SK-N-MC (cell line): ENCODE data around the gene PPP6R2.
"Not testable (repeated sequence)": the region's sequence is repeated elsewhere in the genome, so short reads cannot be mapped to it uniquely, and the experiment has no call there.

ENCODE experiments used
- DNase-seq: peaks from one replicate; pipeline ENCODE4 v3.0.0-alpha.2; 2011; ENCODE audit warnings: low read depth, low spot score
- H3K27ac ChIP-seq: fragments of 200-600 bp; sonication (generic); 2 replicates; pipeline ENCODE4 v1.5.1; 2016; ENCODE audit warnings: mixed run types
- H3K36me3 ChIP-seq: fragments of 200-600 bp; sonication (generic); 2 replicates; pipeline ENCODE4 v1.6.1; 2017; ENCODE audit warnings: antibody characterized with exemption, low read length, mixed read lengths; ENCODE audit not compliant: insufficient read depth
- H3K4me3 ChIP-seq: fragments of 200-600 bp; sonication (generic); 2 replicates; pipeline ENCODE4 v1.5.1; 2016
- H3K9ac ChIP-seq: fragments of 200-600 bp; sonication (generic); 2 replicates; pipeline ENCODE4 v1.8.0; 2017; ENCODE audit warnings: mixed run types, mixed read lengths; ENCODE audit not compliant: insufficient read length
- H3K9me3 ChIP-seq: fragments of 200-600 bp; sonication (generic); 2 replicates; pipeline ENCODE4 v1.6.1; 2017; ENCODE audit warnings: low read depth, mild to moderate bottlenecking, antibody characterized with exemption, low read length, moderate library complexity, mixed read lengths
- EZH2 ChIP-seq: fragments of 200-600 bp; sonication (generic); IDR thresholded peaks from one replicate; pipeline ENCODE4 v1.6.1; 2017; ENCODE audit warnings: antibody characterized with exemption
- FOXP2 ChIP-seq: optimal IDR thresholded peaks from 2 replicates; pipeline ENCODE3; 2011; ENCODE audit warnings: mild to moderate bottlenecking, moderate library complexity; ENCODE audit not compliant: insufficient read depth; ENCODE audit errors: extremely low read length, control extremely low read depth
- POLR2AphosphoS5 ChIP-seq: IDR thresholded peaks from 2 replicates; pipeline ENCODE4 v1.6.1; 2012; ENCODE audit warnings: mild to moderate bottlenecking, low read depth, low read length, borderline replicate concordance

PPP6R2 gene

GRCh38 chr22:50419116-50419515, 76.0 kb downstream of the PPP6R2 start:
- DNase-seq: no peak
- peaks cover 82% of the 10 kb centered on the region for H3K36me3 ChIP-seq
- no peaks in the 10 kb centered on the region for H3K9me3 ChIP-seq
- no peak overlapping the region for H3K27ac ChIP-seq
- TF ChIP-seq FOXP2: no peak
- no peak overlapping the region for H3K9ac ChIP-seq
- H3K4me3 ChIP-seq: no peak overlapping the region

GRCh38 chr22:50420015-50420414, 76.9 kb downstream of the PPP6R2 start:
- H3K36me3 ChIP-seq: peaks cover 79% of the 10 kb centered on the region
- H3K9ac ChIP-seq: no peak overlapping the region
- DNase-seq: no peak
- H3K27ac ChIP-seq: no peak overlapping the region
- no peak for TF ChIP-seq FOXP2
- no peak for TF ChIP-seq EZH2
- TF ChIP-seq POLR2AphosphoS5: no peak
- no peak overlapping the region for H3K4me3 ChIP-seq
- no peaks in the 10 kb centered on the region for H3K9me3 ChIP-seq

- Histone ChIP-seq H3K9me3 (no peaks in the 10 kb centered on the region), H3K4me3 (no peak overlapping the region), H3K36me3 (peaks cover 79% of the 10 kb centered on the region), H3K9ac (no peak overlapping the region), H3K27ac (no peak overlapping the region)
- DNase-seq: no peak
- no peak for TF ChIP-seq FOXP2
- TF ChIP-seq POLR2AphosphoS5: no peak
- no peak for TF ChIP-seq EZH2
Measured at GRCh38 chr22:50420581-50420980, 77.5 kb downstream of the PPP6R2 start.

GRCh38 chr22:50422046-50422445, 78.9 kb downstream of the PPP6R2 start:
- Histone ChIP-seq H3K36me3 (peaks cover 74% of the 10 kb centered on the region), H3K27ac (no peak overlapping the region), H3K9ac (no peak overlapping the region), H3K9me3 (no peaks in the 10 kb centered on the region), H3K4me3 (no peak overlapping the region)
- DNase-seq: no peak
- TF ChIP-seq FOXP2: no peak
- no peak for TF ChIP-seq POLR2AphosphoS5
- TF ChIP-seq EZH2: no peak

GRCh38 chr22:50422961-50423815, 80.1 kb downstream of the PPP6R2 start:
- TF ChIP-seq FOXP2: no peak
- no peak for TF ChIP-seq EZH2
- no peak for TF ChIP-seq POLR2AphosphoS5
- Histone ChIP-seq H3K27ac (no peak overlapping the region), H3K9ac (no peak overlapping the region), H3K9me3 (no peaks in the 10 kb centered on the region), H3K4me3 (no peak overlapping the region), H3K36me3 (peaks cover 74% of the 10 kb centered on the region)
- no peak for DNase-seq

GRCh38 chr22:50423956-50424355, 80.8 kb downstream of the PPP6R2 start:
- no peaks in the 10 kb centered on the region for H3K9me3 ChIP-seq
- TF ChIP-seq FOXP2: no peak
- no peak for TF ChIP-seq POLR2AphosphoS5
- no peak for TF ChIP-seq EZH2
- H3K27ac ChIP-seq: no peak overlapping the region
- no peak overlapping the region for H3K4me3 ChIP-seq
- peaks cover 77% of the 10 kb centered on the region for H3K36me3 ChIP-seq
- DNase-seq: no peak
- H3K9ac ChIP-seq: no peak overlapping the region

- Histone ChIP-seq H3K4me3 (no peak overlapping the region), H3K27ac (no peak overlapping the region), H3K9ac (no peak overlapping the region), H3K36me3 (peaks cover 75% of the 10 kb centered on the region), H3K9me3 (no peaks in the 10 kb centered on the region)
- TF ChIP-seq EZH2: no peak
- TF ChIP-seq POLR2AphosphoS5: no peak
- no peak for TF ChIP-seq FOXP2
- no peak for DNase-seq
Measured at GRCh38 chr22:50425179-50425916, 82.2 kb downstream of the PPP6R2 start.

GRCh38 chr22:50432131-50432876, 89.2 kb downstream of the PPP6R2 start:
- no peak overlapping the region for H3K27ac ChIP-seq
- H3K36me3 ChIP-seq: peaks cover 46% of the 10 kb centered on the region
- no peaks in the 10 kb centered on the region for H3K9me3 ChIP-seq
- H3K9ac ChIP-seq: no peak overlapping the region
- TF ChIP-seq EZH2 (no peak), FOXP2 (no peak), POLR2AphosphoS5 (no peak)
- H3K4me3 ChIP-seq: no peak overlapping the region
- DNase-seq: no peak

- not testable (repeated sequence) for H3K9me3 ChIP-seq, H3K4me3 ChIP-seq, H3K27ac ChIP-seq, DNase-seq, H3K9ac ChIP-seq
- H3K36me3 ChIP-seq: peaks cover 46% of the 10 kb centered on the region
Measured at GRCh38 chr22:50432877-50433510, 89.9 kb downstream of the PPP6R2 start.
